GM23338 (cell line): Measurements from ENCODE around the gene FAM53B.

Experiments
- CREB1 ChIP-seq: fragments of 250-450 bp; sonication (Bioruptor Pico); IDR thresholded peaks from 2 replicates; pipeline ENCODE4 v1.5.0; 2020; ENCODE audit warnings: low read depth, mild to moderate bottlenecking, moderate library complexity
- CTCF ChIP-seq, 2 experiments: fragments of 200-600 bp in 1 of 2; sonication (generic) in 1 of 2; conservative IDR thresholded peaks; 2 replicates each; pipeline versions ENCODE4 v1.5.1 to v1.6.1; 2016 to 2017; ENCODE audit warnings: antibody characterized with exemption in 2 of 2, low read depth in 2 of 2, mild to moderate bottlenecking in 2 of 2, moderate library complexity in 1 of 2
- JUNB ChIP-seq: IDR thresholded peaks from one replicate; pipeline ENCODE4 v1.6.1; 2016; ENCODE audit warnings: antibody characterized with exemption; ENCODE audit not compliant: unreplicated experiment
- TF ChIP-seq, protein P1 (sequence below): IDR thresholded peaks from one replicate; pipeline ENCODE4 v1.6.1; 2018; ENCODE audit warnings: antibody characterized with exemption; ENCODE audit not compliant: unreplicated experiment

GRCh38 chr10:124732931-124733570, 11.1 kb downstream of the FAM53B start:
- TF ChIP-seq, protein P1, sequence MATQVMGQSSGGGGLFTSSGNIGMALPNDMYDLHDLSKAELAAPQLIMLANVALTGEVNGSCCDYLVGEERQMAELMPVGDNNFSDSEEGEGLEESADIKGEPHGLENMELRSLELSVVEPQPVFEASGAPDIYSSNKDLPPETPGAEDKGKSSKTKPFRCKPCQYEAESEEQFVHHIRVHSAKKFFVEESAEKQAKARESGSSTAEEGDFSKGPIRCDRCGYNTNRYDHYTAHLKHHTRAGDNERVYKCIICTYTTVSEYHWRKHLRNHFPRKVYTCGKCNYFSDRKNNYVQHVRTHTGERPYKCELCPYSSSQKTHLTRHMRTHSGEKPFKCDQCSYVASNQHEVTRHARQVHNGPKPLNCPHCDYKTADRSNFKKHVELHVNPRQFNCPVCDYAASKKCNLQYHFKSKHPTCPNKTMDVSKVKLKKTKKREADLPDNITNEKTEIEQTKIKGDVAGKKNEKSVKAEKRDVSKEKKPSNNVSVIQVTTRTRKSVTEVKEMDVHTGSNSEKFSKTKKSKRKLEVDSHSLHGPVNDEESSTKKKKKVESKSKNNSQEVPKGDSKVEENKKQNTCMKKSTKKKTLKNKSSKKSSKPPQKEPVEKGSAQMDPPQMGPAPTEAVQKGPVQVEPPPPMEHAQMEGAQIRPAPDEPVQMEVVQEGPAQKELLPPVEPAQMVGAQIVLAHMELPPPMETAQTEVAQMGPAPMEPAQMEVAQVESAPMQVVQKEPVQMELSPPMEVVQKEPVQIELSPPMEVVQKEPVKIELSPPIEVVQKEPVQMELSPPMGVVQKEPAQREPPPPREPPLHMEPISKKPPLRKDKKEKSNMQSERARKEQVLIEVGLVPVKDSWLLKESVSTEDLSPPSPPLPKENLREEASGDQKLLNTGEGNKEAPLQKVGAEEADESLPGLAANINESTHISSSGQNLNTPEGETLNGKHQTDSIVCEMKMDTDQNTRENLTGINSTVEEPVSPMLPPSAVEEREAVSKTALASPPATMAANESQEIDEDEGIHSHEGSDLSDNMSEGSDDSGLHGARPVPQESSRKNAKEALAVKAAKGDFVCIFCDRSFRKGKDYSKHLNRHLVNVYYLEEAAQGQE: no peak
- no peak for TF ChIP-seq JUNB
- TF ChIP-seq CTCF (conservative IDR thresholded peaks at IDR 0.05; ENCODE audit: low read depth in 2 of 2): no peak
- TF ChIP-seq CREB1: no peak
